ENCODE results near the gene DPY30. TPM values are rescaled to one million over a fixed set of nuclear protein-coding genes. Genes with fewer than 3 reads are reported as not detected.

DPY30 gene
- total RNA-seq, 1 donor from 2014 or later: 77.1 TPM

DNA sequence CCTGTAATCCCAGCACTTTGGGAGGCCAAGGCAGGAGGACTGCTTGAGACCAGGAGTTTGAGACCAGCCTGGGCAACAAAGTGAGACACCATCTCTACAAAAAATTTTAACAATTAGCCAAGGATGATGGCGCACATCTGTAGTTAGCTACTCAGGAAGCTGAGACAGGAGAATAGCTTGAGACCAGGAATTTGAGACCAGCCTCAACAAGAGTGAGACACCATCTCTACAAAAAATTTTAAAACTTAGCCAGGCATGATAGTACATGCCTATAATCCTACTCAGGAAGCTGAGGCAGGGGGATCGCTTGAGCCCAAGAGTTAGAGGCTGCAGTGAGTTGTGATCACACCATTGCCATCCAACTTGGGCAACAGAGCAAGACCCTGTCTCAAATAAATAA lies 35.8 kb downstream of the DPY30 start:
- Mint-ChIP-seq H3K9me3 (no peaks in the 10 kb centered on the region), H3K4me3 (ENCODE audit: low read depth) (no peak overlapping the region), H3K27me3 (ENCODE audit: low read depth) (no peaks in the 10 kb centered on the region), H3K4me1 (ENCODE audit: low read depth) (peaks cover 39% of the 10 kb centered on the region), H3K36me3 (ENCODE audit: low read depth) (peaks cover 28% of the 10 kb centered on the region), H3K27ac (no peak overlapping the region)
- no peak for DNase-seq (ENCODE audit: low spot score)
- intact Hi-C loops (cut with micrococcal nuclease): no loop called here

DNA sequence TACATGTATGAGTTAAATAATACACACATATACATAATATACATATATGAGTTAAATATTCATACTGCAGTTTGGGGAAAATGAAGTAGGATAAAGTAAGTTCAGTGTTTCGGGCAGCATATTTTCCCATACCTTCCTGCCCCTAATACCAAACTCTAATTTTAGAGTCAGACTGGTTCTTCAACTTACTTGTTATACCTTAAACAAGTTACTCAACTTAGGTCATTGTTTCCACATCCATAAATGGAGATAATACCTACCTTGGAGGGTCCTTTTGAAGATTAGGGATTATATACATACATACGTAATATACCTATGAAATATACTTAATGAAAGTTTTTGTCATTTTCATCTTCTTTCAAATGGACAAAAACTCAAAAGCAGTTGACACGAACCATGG lies 37.2 kb downstream of the DPY30 start:
- intact Hi-C loops (cut with micrococcal nuclease): no loop called here
- H3K36me3 Mint-ChIP-seq (ENCODE audit: low read depth): peaks cover 23% of the 10 kb centered on the region
- H3K4me3 Mint-ChIP-seq (ENCODE audit: low read depth): no peak overlapping the region
- H3K27ac Mint-ChIP-seq: no peak overlapping the region
- H3K4me1 Mint-ChIP-seq (ENCODE audit: low read depth): peaks cover 39% of the 10 kb centered on the region
- DNase-seq (ENCODE audit: low spot score): no peak
- H3K27me3 Mint-ChIP-seq (ENCODE audit: low read depth): no peaks in the 10 kb centered on the region
- H3K9me3 Mint-ChIP-seq: no peaks in the 10 kb centered on the region

DNA sequence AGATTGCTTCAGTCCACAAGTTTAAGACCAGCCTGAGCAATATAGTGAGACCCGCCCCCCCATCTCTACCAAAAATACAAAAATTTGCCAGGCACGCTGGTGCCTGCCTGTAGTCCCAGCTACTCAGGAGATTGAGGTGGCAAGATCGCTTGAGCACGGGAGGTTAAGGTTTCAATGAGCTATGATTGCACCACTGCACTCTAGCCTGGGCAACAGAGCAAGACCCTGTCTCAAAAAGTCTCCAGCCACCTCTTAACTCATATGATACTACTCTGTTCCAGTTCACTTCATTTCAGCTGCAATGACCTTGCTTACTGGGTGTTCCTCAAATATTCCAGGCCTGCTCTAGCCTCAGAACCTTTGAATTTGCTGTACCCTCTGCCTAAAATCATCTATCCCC lies 40.2 kb downstream of the DPY30 start:
- no peak for DNase-seq (ENCODE audit: low spot score)
- Mint-ChIP-seq H3K4me1 (ENCODE audit: low read depth) (peaks cover 31% of the 10 kb centered on the region), H3K27me3 (ENCODE audit: low read depth) (no peaks in the 10 kb centered on the region), H3K36me3 (ENCODE audit: low read depth) (peaks cover 11% of the 10 kb centered on the region), H3K27ac (no peak overlapping the region), H3K4me3 (ENCODE audit: low read depth) (no peak overlapping the region), H3K9me3 (no peaks in the 10 kb centered on the region)
- intact Hi-C loops (cut with micrococcal nuclease): loop anchor here (5.0 kb wide), 1 partner anchor 37 kb away; no protein-coding TSS in a partner anchor

DNA sequence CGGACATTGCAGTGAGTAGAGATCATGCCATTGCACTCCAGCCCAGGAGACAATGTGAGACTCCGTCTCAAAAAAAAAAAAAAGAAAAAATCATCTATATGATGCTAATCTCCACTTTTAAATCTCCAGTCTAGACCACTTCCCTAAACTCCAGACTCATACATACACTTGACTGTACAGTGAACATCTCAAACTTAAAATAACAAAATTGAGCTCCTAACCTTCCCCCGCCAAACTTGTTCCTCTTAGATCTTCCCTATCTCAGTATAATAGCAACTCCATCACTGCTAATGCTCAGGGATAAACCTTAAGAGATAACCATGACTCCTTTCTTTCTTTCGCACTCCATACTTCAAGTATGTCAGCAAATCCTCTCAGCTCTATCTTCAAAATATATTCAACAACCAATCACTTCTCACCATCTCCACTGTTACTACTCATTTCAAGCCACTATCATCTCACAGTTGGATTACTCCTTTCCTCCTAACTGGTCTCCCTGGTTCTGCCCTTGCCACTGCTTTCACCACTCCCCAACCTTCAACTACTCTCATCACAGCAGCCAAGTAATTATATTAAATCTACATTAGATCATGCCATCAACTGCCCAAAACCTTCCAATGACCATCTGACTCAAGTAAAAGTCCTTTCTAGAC lies 40.7 kb downstream of the DPY30 start:
- H3K4me3 Mint-ChIP-seq (ENCODE audit: low read depth): no peak overlapping the region
- peaks cover 11% of the 10 kb centered on the region for H3K36me3 Mint-ChIP-seq (ENCODE audit: low read depth)

DNA sequence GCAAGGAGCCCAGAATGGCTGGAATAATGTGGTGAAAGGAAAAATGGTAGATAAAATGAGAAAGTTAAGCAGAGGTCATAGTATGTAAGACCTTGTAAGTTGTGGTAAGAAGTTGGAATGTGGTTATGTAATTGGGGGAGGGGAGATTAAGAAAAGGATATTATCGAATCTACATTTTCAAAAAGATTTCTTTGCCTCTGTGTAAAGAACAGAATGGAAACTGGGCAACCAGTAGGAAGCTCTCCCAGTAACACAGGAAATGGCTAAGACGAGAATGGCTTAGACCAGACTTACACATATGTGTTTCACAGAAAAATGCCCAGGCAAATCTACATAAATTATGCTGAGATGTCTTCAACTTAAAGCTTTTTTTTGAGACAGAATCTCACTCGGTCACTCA lies 42.0 kb downstream of the DPY30 start:
- Mint-ChIP-seq H3K4me3 (ENCODE audit: low read depth) (no peak overlapping the region), H3K27ac (peak overlapping the region; percentile 18), H3K27me3 (ENCODE audit: low read depth) (no peaks in the 10 kb centered on the region), H3K9me3 (no peaks in the 10 kb centered on the region), H3K36me3 (ENCODE audit: low read depth) (peaks cover 11% of the 10 kb centered on the region), H3K4me1 (ENCODE audit: low read depth) (peaks cover 38% of the 10 kb centered on the region)
- intact Hi-C loops (cut with micrococcal nuclease): loop anchor here (5.0 kb wide), 1 partner anchor 35 kb away; no protein-coding TSS in a partner anchor
- DNase-seq (ENCODE audit: low spot score): no peak

More for the DNA sequence above, 40.7 kb downstream of the DPY30 start:
- no peak for DNase-seq (ENCODE audit: low spot score)
- Mint-ChIP-seq H3K4me1 (ENCODE audit: low read depth) (peaks cover 31% of the 10 kb centered on the region), H3K9me3 (no peaks in the 10 kb centered on the region), H3K27me3 (ENCODE audit: low read depth) (no peaks in the 10 kb centered on the region), H3K27ac (peak overlapping the region; percentile 3)
- intact Hi-C loops (cut with micrococcal nuclease): loop anchor here (5.0 kb wide), 1 partner anchor 37 kb away; no protein-coding TSS in a partner anchor

DNA sequence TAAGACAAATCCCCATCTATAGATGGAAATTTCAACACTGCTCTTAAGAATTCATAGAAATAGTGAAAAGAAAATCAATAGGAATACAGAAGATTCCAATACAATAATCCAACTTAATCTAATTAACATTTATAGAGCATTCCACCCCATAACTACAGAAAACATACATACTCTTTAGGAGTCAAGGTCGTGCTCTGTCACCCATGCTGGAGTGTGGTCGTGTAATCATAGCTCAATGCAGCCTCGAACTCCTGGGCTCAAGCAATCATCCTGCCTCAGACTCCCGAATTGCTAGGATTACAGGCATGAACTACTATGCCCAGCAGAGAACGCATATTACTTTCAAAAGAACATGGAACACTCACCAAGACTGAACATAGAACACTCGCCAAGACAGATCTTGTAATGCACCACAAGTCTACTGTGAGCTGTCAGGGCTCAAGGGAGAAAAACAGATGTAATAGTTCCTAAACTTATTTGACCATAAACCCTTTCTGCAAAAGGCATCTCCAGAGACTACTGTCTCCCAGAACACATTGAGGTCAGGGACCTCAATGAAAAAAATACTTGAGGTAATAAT lies 42.9 kb downstream of the DPY30 start:
- intact Hi-C loops (cut with micrococcal nuclease): loop anchor here (5.0 kb wide), 1 partner anchor 34 kb away; no protein-coding TSS in a partner anchor
- no peaks in the 10 kb centered on the region for H3K27me3 Mint-ChIP-seq (ENCODE audit: low read depth)
- no peaks in the 10 kb centered on the region for H3K9me3 Mint-ChIP-seq
- H3K36me3 Mint-ChIP-seq (ENCODE audit: low read depth): peaks cover 15% of the 10 kb centered on the region
- H3K4me1 Mint-ChIP-seq (ENCODE audit: low read depth): peaks cover 41% of the 10 kb centered on the region
- H3K4me3 Mint-ChIP-seq (ENCODE audit: low read depth): no peak overlapping the region
- no peak overlapping the region for H3K27ac Mint-ChIP-seq
- DNase-seq (ENCODE audit: low spot score): no peak

DNA sequence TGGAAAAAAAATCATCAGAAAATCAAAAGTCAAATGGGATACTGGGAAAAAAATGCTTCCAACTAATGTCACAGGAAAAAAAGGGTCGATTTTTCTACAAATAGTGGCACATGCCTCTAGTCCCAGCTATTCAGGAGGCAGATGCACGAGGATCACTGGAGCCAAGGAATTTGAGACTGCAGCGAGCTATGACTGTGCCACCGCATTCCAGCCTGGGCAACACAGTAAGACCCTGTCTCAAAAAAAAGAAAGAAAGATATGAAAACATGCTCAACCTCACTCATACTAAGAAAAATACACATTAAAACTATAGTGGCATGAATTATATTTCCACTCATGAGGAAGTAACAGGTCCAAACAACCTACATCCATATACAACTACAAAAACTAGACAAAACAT lies 46.7 kb downstream of the DPY30 start:
- intact Hi-C loops (cut with micrococcal nuclease): no loop called here
- no peak overlapping the region for H3K4me3 Mint-ChIP-seq (ENCODE audit: low read depth)
- no peaks in the 10 kb centered on the region for H3K9me3 Mint-ChIP-seq
- H3K4me1 Mint-ChIP-seq (ENCODE audit: low read depth): peaks cover 36% of the 10 kb centered on the region
- H3K36me3 Mint-ChIP-seq (ENCODE audit: low read depth): peaks cover 16% of the 10 kb centered on the region
- no peak for DNase-seq (ENCODE audit: low spot score)
- no peak overlapping the region for H3K27ac Mint-ChIP-seq
- H3K27me3 Mint-ChIP-seq (ENCODE audit: low read depth): no peaks in the 10 kb centered on the region

DNA sequence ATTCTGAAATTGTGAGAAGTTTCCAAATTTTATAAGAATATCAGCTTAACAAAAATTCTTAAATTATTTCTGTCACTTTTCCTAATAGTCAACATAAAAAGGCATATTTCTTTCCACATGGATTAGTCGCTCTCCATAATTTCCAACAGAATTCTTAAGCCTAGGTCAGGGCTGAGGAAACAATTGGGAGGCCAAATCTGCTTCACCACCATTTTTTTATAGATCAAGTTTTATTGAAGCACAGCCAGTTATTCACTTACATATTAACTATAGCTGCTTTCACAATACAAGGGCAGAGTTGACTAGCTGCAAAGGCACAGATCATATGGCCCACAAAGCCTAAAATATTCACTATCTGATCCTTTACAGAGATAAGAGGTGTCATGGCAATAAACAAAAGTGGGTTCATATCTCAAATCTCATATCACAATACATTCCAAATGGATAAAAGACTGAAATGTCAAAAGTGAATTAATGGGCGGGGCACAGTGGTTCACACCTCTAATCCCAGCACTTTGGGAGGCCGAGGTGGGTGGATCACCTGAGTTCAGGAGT lies 47.5 kb downstream of the DPY30 start:
- Mint-ChIP-seq H3K27ac (no peak overlapping the region), H3K4me1 (ENCODE audit: low read depth) (peaks cover 33% of the 10 kb centered on the region), H3K4me3 (ENCODE audit: low read depth) (no peak overlapping the region), H3K9me3 (no peaks in the 10 kb centered on the region), H3K27me3 (ENCODE audit: low read depth) (no peaks in the 10 kb centered on the region), H3K36me3 (ENCODE audit: low read depth) (peaks cover 19% of the 10 kb centered on the region)
- DNase-seq (ENCODE audit: low spot score): no peak
- intact Hi-C loops (cut with micrococcal nuclease): no loop called here

DNA sequence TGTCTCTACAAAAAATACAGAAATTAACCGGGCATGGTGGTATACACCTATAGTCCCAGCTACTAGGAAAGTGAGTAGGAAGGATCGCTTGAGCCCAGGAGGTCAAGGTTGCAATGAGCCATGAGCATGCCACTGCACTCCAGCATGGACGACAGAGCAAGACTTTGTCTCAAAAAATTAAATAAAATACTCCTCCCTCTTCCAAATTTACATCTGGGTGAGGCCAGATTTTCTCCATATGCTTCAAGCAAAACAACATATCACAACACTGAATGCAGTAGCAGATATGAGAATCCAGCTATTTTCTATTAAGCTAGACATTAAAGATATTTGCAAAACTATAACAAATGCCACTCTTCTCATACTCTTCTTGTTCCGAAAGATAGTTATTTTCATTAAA lies 49.7 kb downstream of the DPY30 start:
- no peak for DNase-seq (ENCODE audit: low spot score)
- no peaks in the 10 kb centered on the region for H3K9me3 Mint-ChIP-seq
- H3K4me3 Mint-ChIP-seq (ENCODE audit: low read depth): no peak overlapping the region
- no peak overlapping the region for H3K27ac Mint-ChIP-seq
- H3K36me3 Mint-ChIP-seq (ENCODE audit: low read depth): peaks cover 14% of the 10 kb centered on the region
- peaks cover 27% of the 10 kb centered on the region for H3K4me1 Mint-ChIP-seq (ENCODE audit: low read depth)
- no peaks in the 10 kb centered on the region for H3K27me3 Mint-ChIP-seq (ENCODE audit: low read depth)
- intact Hi-C loops (cut with micrococcal nuclease): no loop called here

DNA sequence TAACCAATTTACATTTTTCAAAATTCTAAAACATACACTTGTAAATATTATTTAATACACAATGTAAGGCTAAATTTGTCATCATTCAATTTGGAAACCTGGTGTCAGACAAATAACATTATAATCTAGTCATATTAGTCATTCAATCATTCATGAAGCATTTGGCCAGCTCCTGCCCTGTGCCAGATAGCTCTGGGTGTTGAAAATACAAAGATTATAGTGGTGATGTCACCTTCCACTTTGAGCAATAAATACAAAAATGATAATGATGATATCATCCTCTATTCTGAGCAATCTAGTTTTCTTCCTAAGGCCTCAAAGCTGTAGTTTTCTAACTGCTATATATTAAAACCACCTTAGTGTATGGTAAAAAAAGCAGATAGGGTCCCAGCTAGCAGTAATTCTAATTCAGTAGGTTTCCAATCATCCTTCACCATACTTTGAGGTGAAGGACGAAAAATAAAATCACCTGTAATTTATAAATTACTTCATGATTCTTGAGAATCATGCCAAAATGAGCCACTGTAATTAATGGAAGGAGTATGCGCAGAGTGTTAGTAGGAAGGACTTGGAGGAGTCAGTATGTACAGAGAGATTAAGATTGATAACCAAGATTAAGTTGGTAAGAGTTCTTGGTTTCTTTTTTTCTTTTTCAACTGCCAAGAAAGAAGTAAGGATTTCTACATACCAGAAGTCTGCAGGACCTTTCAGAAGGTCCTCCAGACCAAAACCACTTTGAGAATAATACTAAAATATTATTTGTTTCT lies 52.0 kb downstream of the DPY30 start:
- no peak overlapping the region for H3K27ac Mint-ChIP-seq
- peaks cover 20% of the 10 kb centered on the region for H3K36me3 Mint-ChIP-seq (ENCODE audit: low read depth)
- peaks cover 22% of the 10 kb centered on the region for H3K4me1 Mint-ChIP-seq (ENCODE audit: low read depth)
- H3K4me3 Mint-ChIP-seq (ENCODE audit: low read depth): no peak overlapping the region
- intact Hi-C loops (cut with micrococcal nuclease): no loop called here
- H3K9me3 Mint-ChIP-seq: no peaks in the 10 kb centered on the region
- no peaks in the 10 kb centered on the region for H3K27me3 Mint-ChIP-seq (ENCODE audit: low read depth)
- DNase-seq (ENCODE audit: low spot score): no peak

DNA sequence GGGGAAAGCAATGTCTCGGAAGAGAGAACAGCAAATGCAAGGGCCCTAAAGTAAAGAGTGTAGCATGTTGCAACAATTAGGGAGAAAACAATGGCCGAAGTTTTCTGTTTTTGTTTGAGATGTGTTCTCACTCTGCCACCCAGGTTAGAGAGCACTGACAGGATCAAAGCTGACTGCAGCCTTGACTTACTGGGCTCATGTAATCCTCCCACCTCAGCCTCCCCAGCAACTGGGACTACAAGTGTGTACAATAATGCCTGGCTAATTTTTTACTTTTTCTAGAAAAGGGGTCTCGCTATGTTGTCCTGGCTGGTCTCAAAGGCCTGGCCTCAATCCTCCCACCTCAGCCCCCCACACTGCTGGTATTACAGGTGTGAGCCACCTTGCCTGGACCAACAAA lies 52.7 kb downstream of the DPY30 start:
- Mint-ChIP-seq H3K4me3 (ENCODE audit: low read depth) (no peak overlapping the region), H3K27ac (peak overlapping the region; percentile 4), H3K27me3 (ENCODE audit: low read depth) (no peaks in the 10 kb centered on the region), H3K36me3 (ENCODE audit: low read depth) (peaks cover 17% of the 10 kb centered on the region), H3K9me3 (no peaks in the 10 kb centered on the region), H3K4me1 (ENCODE audit: low read depth) (peaks cover 19% of the 10 kb centered on the region)
- intact Hi-C loops (cut with micrococcal nuclease): no loop called here
- DNase-seq (ENCODE audit: low spot score): no peak

DNA sequence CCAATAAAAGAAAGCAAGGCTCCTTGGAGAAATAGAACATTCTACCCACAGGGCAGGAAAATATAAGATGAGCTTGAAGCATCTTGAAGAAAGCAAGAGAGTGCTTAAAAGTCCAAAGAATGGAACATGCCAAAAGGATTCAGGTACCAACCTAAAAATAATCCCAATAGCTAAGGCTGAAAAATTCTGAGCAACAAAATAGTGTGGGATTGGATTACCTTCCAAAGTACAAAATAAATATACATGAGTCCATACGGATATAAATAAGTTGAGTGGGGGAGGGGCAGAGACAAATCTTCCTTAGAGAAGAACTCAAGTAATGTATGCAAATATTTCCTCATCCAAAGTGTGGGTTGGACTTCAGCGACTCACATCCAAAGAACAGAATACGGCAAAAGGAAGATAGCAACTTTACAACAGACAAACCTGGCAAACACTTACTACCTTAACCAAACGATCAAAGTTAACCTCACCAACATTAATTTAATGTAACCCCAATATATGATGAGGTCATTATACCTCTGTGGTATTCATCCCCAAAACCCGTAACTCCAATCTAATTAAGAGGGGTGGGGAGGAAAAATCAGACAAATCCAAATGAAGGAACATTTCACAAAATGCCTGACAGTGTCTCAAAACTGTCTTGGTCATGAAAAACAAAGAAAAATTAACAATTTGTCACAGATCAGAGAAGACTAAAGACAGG lies 55.7 kb downstream of the DPY30 start:
- Mint-ChIP-seq H3K9me3 (peaks cover 2% of the 10 kb centered on the region), H3K36me3 (ENCODE audit: low read depth) (peaks cover 14% of the 10 kb centered on the region), H3K4me1 (ENCODE audit: low read depth) (peaks cover 26% of the 10 kb centered on the region), H3K27ac (no peak overlapping the region), H3K4me3 (ENCODE audit: low read depth) (no peak overlapping the region), H3K27me3 (ENCODE audit: low read depth) (no peaks in the 10 kb centered on the region)
- no peak for DNase-seq (ENCODE audit: low spot score)
- intact Hi-C loops (cut with micrococcal nuclease): no loop called here

Data from activated T-helper 2 cell treated with anti-CD3 and anti-CD28 coated beads, Interferon-gamma antibody, Interleukin-2, Interleukin-4, amounts not matched to agents 10 μg/mL and 5 μg/mL and 100 μg/mL, durations not matched to agents 14 hours and 24 hours and 36 hours (primary cell).